Dendritic cell treated with granulocyte-macrophage colony-stimulating factor and Interleukin-4, amounts not matched to agents 40 ng/mL and 50 ng/mL, for 4 days (primary cell): Measurements from ENCODE around the gene SPDYE2B.
A peak's percentile ranks its signal among the peaks of the same experiment; 100 is the strongest.
"Not testable (repeated sequence)": the region's sequence is repeated elsewhere in the genome, so short reads cannot be mapped to it uniquely, and the experiment has no call there.

ENCODE experiments used
- H3K27ac Mint-ChIP-seq: one replicate; pipeline ENCODE4 v1.8.0; 2022; ENCODE audit warnings: mild to moderate bottlenecking, mixed read lengths
- H3K27me3 Mint-ChIP-seq: one replicate; pipeline ENCODE4 v1.8.0; 2022; ENCODE audit warnings: mild to moderate bottlenecking, mixed read lengths
- H3K36me3 Mint-ChIP-seq: one replicate; pipeline ENCODE4 v1.8.0; 2022; ENCODE audit warnings: low read depth, mixed read lengths
- H3K4me1 Mint-ChIP-seq: one replicate; pipeline ENCODE4 v1.8.0; 2022; ENCODE audit warnings: low read depth, mixed read lengths
- H3K4me3 Mint-ChIP-seq: one replicate; pipeline ENCODE4 v1.8.0; 2022; ENCODE audit warnings: mild to moderate bottlenecking, moderate library complexity, mixed read lengths
- H3K9me3 Mint-ChIP-seq: one replicate; pipeline ENCODE4 v1.8.0; 2022; ENCODE audit warnings: mixed read lengths
- intact Hi-C: fragments of 100-400 bp; cut with micrococcal nuclease; formaldehyde crosslinking; loops from one replicate; pipeline ENCODE4 v1.15.0; 2022

SPDYE2B gene, protein sequence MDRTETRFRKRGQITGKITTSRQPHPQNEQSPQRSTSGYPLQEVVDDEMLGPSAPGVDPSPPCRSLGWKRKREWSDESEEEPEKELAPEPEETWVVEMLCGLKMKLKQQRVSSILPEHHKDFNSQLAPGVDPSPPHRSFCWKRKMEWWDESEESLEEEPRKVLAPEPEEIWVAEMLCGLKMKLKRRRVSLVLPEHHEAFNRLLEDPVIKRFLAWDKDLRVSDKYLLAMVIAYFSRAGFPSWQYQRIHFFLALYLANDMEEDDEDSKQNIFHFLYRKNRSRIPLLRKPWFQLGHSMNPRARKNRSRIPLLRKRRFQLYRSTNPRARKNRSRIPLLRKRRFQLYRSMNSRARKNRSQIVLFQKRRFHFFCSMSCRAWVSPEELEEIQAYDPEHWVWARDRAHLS

DNA sequence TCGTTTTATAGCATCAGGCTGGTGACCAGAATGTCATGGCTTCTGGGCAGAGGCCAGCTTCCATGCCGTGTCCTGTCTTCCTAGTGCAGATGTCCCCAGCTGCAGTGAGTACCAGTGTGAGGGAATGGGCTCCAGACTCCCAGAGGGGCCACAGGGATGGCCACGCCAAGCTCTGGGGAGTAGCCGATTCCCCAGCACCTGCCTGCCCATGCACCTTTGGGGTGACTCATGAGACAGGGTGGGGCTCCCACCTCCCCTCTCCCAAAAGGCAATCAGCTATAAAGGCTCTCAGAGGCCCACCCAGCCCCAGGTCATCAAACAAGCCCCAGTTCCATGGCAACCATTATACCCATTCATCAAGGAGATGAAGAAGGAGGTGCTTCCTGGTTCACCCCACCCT lies at the start of gene SPDYE2B:
Gene SPDYE2B (plus strand): TSS at position 396 of the 400 bp plus-strand sequence. CDS start 2,030 bp downstream, outside the sequence.
- H3K9me3 Mint-ChIP-seq, H3K27me3 Mint-ChIP-seq, H3K4me3 Mint-ChIP-seq, H3K4me1 Mint-ChIP-seq, H3K27ac Mint-ChIP-seq, intact Hi-C loops: not testable (repeated sequence)
- H3K36me3 Mint-ChIP-seq, result peaks cover 13% of the 10 kb centered on the region

- intact Hi-C loops, H3K9me3 Mint-ChIP-seq, H3K4me1 Mint-ChIP-seq, H3K27ac Mint-ChIP-seq, H3K27me3 Mint-ChIP-seq, H3K4me3 Mint-ChIP-seq: not testable (repeated sequence)
- peaks cover 12% of the 10 kb centered on the region for H3K36me3 Mint-ChIP-seq
These were observed 47.8 kb upstream of the SPDYE2B start for GRCh38 chr7:102602317-102602716.

DNA sequence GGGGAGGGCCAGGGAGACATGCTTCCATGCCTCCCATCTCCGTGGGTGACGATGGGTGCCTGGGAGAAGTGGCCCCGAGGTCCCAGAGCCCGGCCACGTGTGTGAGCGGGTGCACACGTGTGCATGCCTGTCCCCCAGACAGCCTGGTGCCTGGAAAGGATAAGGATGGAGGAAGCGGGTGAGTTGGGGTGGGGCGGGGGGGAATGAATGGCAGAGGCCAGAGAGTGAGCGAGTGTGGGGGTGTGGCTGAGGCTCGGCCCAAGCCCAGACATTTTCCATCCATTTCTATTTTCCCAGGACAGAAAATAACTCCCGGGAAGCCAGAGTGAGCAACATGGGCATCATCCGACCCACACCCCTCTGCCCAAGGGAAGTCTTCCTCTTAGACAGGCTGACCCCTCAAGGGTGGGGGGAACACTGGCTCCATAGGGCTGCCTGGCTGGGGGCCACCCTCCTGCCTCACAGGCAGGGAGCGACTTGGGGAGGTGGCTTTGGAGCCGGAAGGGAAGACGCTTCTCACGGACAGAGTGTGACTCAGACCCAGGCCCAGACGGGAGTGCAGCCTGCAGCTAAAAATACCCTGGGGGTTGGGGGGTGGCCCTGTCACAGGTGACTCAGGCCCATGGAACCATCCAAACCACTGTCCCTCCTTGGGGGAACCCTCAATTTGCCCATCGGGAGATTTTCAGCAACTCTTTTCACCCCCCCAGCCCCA lies 45.5 kb upstream of the SPDYE2B start:
- H3K27ac Mint-ChIP-seq, H3K4me3 Mint-ChIP-seq, H3K4me1 Mint-ChIP-seq, intact Hi-C loops, H3K27me3 Mint-ChIP-seq, H3K9me3 Mint-ChIP-seq: not testable (repeated sequence)
- peaks cover 12% of the 10 kb centered on the region for H3K36me3 Mint-ChIP-seq

GRCh38 chr7:102606848-102607247 lies 43.3 kb upstream of the SPDYE2B start:
- H3K27ac Mint-ChIP-seq, intact Hi-C loops, H3K27me3 Mint-ChIP-seq, H3K9me3 Mint-ChIP-seq, H3K4me1 Mint-ChIP-seq, H3K4me3 Mint-ChIP-seq: not testable (repeated sequence)
- H3K36me3 Mint-ChIP-seq, result peaks cover 12% of the 10 kb centered on the region

- H3K27me3 Mint-ChIP-seq, H3K27ac Mint-ChIP-seq, H3K9me3 Mint-ChIP-seq, intact Hi-C loops, H3K4me3 Mint-ChIP-seq, H3K36me3 Mint-ChIP-seq: not testable (repeated sequence)
- H3K4me1 Mint-ChIP-seq, result peaks cover 10% of the 10 kb centered on the region
These were observed 40.4 kb upstream of the SPDYE2B start for GRCh38 chr7:102609734-102610133.

- Mint-ChIP-seq H3K27ac (peak overlapping the region; percentile 60), H3K4me1 (peaks cover 10% of the 10 kb centered on the region), H3K4me3 (peak overlapping the region; percentile 28)
- H3K9me3 Mint-ChIP-seq, H3K36me3 Mint-ChIP-seq, intact Hi-C loops, H3K27me3 Mint-ChIP-seq: not testable (repeated sequence)
These were observed 39.7 kb upstream of the SPDYE2B start for GRCh38 chr7:102610441-102610840.

- H3K4me3 Mint-ChIP-seq, H3K27ac Mint-ChIP-seq, H3K36me3 Mint-ChIP-seq, H3K9me3 Mint-ChIP-seq, H3K27me3 Mint-ChIP-seq, intact Hi-C loops: not testable (repeated sequence)
- peaks cover 10% of the 10 kb centered on the region for H3K4me1 Mint-ChIP-seq
These were observed 39.0 kb upstream of the SPDYE2B start for GRCh38 chr7:102611013-102611674.

DNA sequence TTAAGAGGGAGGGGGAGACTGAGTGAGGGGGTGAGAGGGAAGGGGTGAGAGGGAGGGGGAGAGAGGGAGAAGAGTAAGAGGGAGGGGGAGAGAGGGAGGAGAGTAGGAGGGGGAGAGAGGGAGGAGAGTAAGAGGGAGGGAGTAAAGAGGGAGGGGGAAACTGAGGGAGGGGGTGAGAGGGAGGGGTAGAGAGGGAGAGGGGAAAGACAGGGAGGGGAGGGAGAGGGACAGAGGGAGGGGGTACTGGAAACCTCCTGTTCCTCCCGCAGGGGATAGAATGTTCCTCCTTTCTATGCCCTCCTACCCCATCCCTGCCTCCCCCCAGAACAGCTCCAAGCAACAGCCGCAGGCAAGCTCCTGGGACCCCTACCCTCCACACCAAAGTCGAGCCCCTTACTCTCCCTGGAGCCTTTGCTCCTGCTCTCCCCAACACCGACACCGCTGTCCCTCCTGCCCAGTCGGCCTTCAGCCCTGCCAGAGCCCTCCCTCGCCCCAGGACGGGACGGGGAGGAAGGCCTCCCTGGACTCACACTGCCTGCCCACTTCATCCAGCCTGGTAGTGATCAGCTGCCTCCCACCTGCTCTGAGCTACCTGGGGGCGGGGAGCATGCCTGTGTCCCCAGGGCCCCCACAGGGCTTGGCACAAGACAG lies 38.3 kb upstream of the SPDYE2B start:
- H3K4me1 Mint-ChIP-seq, result peaks cover 10% of the 10 kb centered on the region
- H3K36me3 Mint-ChIP-seq, intact Hi-C loops, H3K9me3 Mint-ChIP-seq, H3K27me3 Mint-ChIP-seq: not testable (repeated sequence)
- H3K27ac Mint-ChIP-seq, result peak overlapping the region; percentile 98
- H3K4me3 Mint-ChIP-seq, result peak overlapping the region; percentile 79

GRCh38 chr7:102613575-102614345 lies 36.4 kb upstream of the SPDYE2B start:
- H3K4me1 Mint-ChIP-seq, result peaks cover 10% of the 10 kb centered on the region
- H3K27ac Mint-ChIP-seq, H3K4me3 Mint-ChIP-seq, H3K9me3 Mint-ChIP-seq, H3K27me3 Mint-ChIP-seq, intact Hi-C loops, H3K36me3 Mint-ChIP-seq: not testable (repeated sequence)

DNA sequence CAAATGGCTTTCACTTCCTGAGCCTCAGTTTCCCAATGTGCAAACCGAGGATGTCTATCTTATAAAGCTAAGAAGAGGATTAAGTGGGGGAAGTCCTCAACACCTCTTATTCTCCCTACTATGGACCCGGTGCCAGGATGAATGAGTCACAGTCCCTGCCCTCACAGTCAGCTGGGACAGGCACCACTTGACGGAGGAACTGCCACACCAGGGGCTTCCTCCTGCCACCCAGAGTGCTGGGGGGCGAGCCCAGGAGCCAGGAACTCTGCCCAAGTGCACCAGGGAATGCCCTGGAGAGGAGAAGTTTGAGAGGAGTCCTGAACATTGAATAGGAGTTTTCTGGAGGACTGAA lies 35.8 kb upstream of the SPDYE2B start:
- peaks cover 10% of the 10 kb centered on the region for H3K4me1 Mint-ChIP-seq
- H3K27ac Mint-ChIP-seq, H3K27me3 Mint-ChIP-seq, intact Hi-C loops, H3K4me3 Mint-ChIP-seq, H3K36me3 Mint-ChIP-seq, H3K9me3 Mint-ChIP-seq: not testable (repeated sequence)

- H3K27ac Mint-ChIP-seq, H3K36me3 Mint-ChIP-seq, intact Hi-C loops, H3K27me3 Mint-ChIP-seq, H3K9me3 Mint-ChIP-seq, H3K4me3 Mint-ChIP-seq: not testable (repeated sequence)
- peaks cover 10% of the 10 kb centered on the region for H3K4me1 Mint-ChIP-seq
These were observed 35.2 kb upstream of the SPDYE2B start for GRCh38 chr7:102614873-102615272.

- H3K27me3 Mint-ChIP-seq, H3K4me3 Mint-ChIP-seq, H3K36me3 Mint-ChIP-seq, H3K27ac Mint-ChIP-seq, H3K4me1 Mint-ChIP-seq, intact Hi-C loops, H3K9me3 Mint-ChIP-seq: not testable (repeated sequence)
These were observed 34.2 kb upstream of the SPDYE2B start for GRCh38 chr7:102615930-102616329.

DNA sequence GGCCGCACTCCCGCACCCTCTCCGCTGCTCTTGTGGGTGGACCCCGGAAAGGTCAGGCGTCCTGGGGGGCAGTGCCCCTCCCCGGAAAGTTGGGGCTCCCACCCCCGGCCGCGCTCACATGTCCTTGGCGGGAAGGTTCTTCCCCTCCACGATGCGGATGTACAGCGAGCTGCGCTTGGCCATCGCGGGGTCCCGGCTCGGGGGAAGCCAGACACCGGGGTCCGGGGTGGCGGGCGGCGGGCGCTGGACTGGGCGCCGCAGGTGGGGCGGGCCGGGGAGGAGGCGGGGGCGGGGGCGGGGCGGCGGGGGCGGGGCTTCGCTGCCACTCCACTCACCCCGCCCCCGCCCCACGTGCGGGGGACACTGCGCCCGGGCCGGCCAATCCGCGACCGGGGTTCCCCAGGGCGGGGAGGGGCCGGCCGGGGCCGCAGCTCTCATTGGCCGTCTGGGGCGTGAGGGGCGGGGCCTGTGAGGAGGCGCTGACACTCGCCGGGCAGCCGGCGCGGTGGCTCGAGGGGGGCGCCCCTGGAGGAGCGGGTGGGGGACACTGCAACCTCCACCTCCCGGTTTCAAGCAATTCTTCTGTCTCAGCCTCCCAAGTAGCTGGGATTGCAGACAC lies 33.5 kb upstream of the SPDYE2B start, which contains the start of gene RASA4:
Gene RASA4 (minus strand): TSS at position 250 of the 619 bp plus-strand sequence. CDS start 67 bp downstream, at position 183.
- intact Hi-C loops, H3K9me3 Mint-ChIP-seq, H3K27ac Mint-ChIP-seq, H3K4me3 Mint-ChIP-seq, H3K4me1 Mint-ChIP-seq, H3K36me3 Mint-ChIP-seq, H3K27me3 Mint-ChIP-seq: not testable (repeated sequence)
